IPS-20b (cell line): ENCODE measurements around the gene CLSTN3.

Experiments
- H3K27ac ChIP-seq: one replicate; pipeline ENCODE4 v1.5.1; 2013; ENCODE audit warnings: low read length
- H3K27me3 ChIP-seq: 2 replicates; pipeline ENCODE4 v1.6.1; 2013; ENCODE audit warnings: mild to moderate bottlenecking, low read length, inconsistent platforms; ENCODE audit not compliant: insufficient read depth
- H3K36me3 ChIP-seq: 2 replicates; pipeline ENCODE4 v1.6.1; 2013; ENCODE audit warnings: low read depth, mild to moderate bottlenecking, inconsistent platforms, low read length, moderate library complexity; ENCODE audit not compliant: insufficient read depth
- H3K4me1 ChIP-seq: 2 replicates; pipeline ENCODE4 v1.6.1; 2013; ENCODE audit warnings: mild to moderate bottlenecking, control low read depth, inconsistent platforms, low read length, moderate library complexity; ENCODE audit not compliant: insufficient read depth
- H3K4me3 ChIP-seq: 2 replicates; pipeline ENCODE4 v1.5.1; 2013; ENCODE audit warnings: mild to moderate bottlenecking, low read length, inconsistent platforms
- H3K9ac ChIP-seq: 2 replicates; pipeline ENCODE4 v1.6.1; 2013; ENCODE audit warnings: low read depth, mild to moderate bottlenecking, inconsistent platforms, low read length, moderate library complexity
- H3K9me3 ChIP-seq: 2 replicates; pipeline ENCODE4 v1.6.1; 2013; ENCODE audit warnings: mild to moderate bottlenecking, low read depth, low read length, inconsistent platforms; ENCODE audit not compliant: insufficient read depth

CLSTN3 gene

DNA sequence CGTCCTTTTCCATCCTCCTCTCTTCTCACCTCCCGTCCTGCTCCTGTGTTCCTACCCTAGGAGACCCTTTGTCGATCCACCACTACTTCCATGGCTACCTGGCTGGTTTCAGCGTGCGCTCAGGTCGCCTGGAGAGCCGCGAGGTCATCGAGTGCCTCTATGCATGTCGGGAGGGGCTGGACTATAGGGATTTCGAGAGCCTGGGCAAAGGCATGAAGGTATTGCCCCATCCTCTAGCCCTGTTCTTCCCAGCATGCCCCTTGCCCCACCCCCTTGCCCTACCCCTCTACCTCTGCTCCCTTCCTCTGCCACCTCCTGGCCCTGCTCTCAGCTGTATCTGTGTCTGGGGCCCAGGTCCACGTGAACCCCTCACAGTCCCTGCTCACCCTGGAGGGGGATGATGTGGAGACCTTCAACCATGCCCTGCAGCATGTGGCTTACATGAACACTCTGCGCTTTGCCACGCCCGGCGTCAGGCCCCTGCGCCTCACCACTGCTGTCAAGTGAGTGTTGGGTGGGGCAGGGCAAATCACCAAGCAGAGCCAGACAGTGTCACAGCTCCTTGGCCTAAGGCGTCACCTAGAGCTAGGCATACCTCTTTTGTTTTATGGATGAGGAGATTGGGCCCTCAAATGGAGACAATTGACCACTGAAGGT is 12.8 kb downstream of the CLSTN3 start:
- Histone ChIP-seq H3K4me1 (no peaks in the 10 kb centered on the region), H3K27ac (no peak overlapping the region), H3K9ac (no peak overlapping the region)

DNA sequence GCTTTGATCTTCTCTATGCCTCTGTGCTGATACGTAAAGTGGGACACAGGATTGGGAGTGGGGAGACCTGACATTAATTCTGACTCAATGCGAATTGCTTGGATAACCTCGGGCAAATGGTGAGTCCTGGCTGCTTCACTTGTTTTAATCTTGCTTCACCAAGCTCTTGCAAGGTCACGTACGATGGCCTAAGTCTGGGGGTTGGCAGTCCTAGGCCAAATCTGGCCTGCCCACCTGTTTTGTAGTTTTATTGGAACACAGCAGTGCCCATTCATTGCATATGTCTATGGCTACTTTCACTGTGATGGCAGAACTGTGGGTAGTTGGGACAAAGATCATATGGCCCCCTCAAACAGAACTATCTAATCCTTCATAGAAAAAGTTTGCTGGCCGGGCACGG is 13.4 kb downstream of the CLSTN3 start:
- Histone ChIP-seq H3K27ac (no peak overlapping the region), H3K27me3 (no peaks in the 10 kb centered on the region), H3K9ac (no peak overlapping the region), H3K36me3 (peaks cover 28% of the 10 kb centered on the region), H3K4me1 (no peaks in the 10 kb centered on the region), H3K9me3 (no peaks in the 10 kb centered on the region), H3K4me3 (no peak overlapping the region)

More for the DNA sequence above, 12.8 kb downstream of the CLSTN3 start:
- Histone ChIP-seq H3K36me3 (peaks cover 31% of the 10 kb centered on the region), H3K9me3 (no peaks in the 10 kb centered on the region), H3K4me3 (no peak overlapping the region), H3K27me3 (no peaks in the 10 kb centered on the region)

DNA sequence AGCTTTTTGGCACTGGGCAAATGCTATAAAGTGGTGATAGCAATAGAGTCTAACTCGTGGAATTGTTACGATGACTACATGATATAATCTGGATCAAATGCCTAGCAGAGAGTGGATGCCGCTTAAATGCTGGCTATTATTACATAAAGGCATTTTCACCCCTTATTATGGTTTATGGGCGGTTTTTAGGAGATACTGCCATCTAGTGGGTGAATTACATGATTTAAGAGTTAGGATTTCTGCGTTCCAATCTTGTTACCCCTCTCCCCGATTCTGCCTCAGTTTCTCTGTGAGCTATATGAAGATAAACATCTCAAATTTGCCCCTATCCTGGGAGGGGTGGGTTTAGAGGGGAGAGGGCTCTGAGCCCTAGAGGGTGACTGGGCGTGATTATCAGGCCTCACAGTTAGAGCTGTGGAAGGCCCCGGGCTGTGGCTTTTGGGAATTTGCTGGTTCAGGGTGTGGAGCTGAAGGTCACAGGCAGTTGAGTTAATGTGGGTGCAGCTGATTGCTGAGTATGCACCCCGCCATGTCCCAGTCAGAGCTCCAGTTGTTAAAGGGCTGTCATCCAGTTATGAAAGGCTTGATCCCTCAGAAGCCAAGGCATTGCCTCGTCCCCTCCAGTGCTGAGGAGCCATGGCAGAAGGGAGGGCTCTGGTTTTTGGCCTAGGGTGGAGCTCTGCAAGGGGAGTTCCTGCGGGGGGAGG is 14.4 kb downstream of the CLSTN3 start:
- Histone ChIP-seq H3K9me3 (no peaks in the 10 kb centered on the region), H3K4me3 (no peak overlapping the region), H3K9ac (no peak overlapping the region), H3K4me1 (no peaks in the 10 kb centered on the region), H3K36me3 (peaks cover 38% of the 10 kb centered on the region), H3K27ac (no peak overlapping the region), H3K27me3 (no peaks in the 10 kb centered on the region)

DNA sequence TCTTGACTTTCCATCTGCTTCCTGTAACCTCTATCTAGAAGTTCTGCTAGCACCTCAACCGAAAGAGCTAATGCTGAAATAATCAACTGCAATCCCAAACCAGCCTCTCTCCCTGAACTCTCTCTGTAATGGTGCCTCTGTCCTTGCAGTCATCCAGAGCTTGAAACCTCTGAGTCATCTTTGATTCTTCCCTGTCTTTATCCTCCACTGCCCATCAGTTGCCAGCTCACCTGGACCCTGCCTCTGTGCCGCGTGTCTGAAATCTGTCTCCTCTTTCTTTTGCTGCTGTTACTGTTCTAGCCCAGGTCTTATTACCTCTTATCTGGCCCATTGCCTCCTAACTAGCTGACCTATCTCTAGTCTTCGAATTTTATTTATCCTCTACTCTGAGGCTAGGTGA is 15.5 kb downstream of the CLSTN3 start:
- Histone ChIP-seq H3K4me1 (no peaks in the 10 kb centered on the region), H3K27ac (no peak overlapping the region), H3K27me3 (no peaks in the 10 kb centered on the region), H3K9ac (no peak overlapping the region), H3K4me3 (no peak overlapping the region), H3K9me3 (no peaks in the 10 kb centered on the region), H3K36me3 (peaks cover 49% of the 10 kb centered on the region)

DNA sequence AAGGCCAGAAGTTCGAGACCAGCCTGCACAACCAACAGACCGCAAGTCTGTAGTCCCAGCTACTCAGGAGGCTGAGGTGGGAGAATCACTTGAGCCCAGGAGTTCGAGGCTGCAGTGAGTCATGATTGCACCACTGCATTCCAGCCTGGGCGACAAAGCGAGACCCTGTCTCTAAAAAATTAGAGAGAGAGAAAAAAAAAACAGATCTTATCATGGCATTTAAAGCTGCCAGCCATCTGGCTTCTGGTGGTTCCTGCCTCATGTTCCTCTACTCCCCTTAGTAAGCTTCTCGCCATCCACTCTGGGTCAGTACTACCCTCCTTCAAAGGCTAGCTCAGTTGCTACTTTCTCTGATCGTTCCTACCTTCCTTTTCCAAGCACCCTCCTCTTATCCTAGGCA is 16.1 kb downstream of the CLSTN3 start:
- no peak overlapping the region for H3K4me3 ChIP-seq
- H3K9ac ChIP-seq, result no peak overlapping the region
- no peaks in the 10 kb centered on the region for H3K27me3 ChIP-seq
- H3K4me1 ChIP-seq, result no peaks in the 10 kb centered on the region
- no peaks in the 10 kb centered on the region for H3K9me3 ChIP-seq
- peaks cover 53% of the 10 kb centered on the region for H3K36me3 ChIP-seq
- no peak overlapping the region for H3K27ac ChIP-seq

DNA sequence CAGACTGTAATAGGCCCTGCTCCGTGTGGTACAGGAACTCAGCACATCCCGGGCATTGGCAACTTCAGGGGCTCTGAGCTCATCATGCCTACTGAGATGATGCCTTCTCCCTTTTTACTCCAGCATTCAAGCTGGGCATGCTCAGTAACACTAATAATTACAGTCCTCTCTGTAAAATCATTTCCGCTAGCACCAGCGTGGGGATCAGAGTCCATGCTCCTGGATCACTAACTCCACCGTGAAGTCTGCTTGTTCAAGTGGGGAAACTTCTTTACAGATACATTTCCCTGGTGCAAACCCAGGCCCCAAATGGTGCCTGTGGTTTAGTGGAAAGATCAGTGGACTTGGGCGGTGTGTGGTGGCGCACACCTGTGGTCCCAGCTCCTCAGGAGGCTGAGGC is 16.7 kb downstream of the CLSTN3 start:
- H3K27me3 ChIP-seq, result no peaks in the 10 kb centered on the region
- H3K4me3 ChIP-seq, result no peak overlapping the region
- H3K4me1 ChIP-seq, result no peaks in the 10 kb centered on the region
- no peak overlapping the region for H3K9ac ChIP-seq
- H3K27ac ChIP-seq, result no peak overlapping the region
- H3K36me3 ChIP-seq, result peaks cover 49% of the 10 kb centered on the region
- H3K9me3 ChIP-seq, result no peaks in the 10 kb centered on the region

DNA sequence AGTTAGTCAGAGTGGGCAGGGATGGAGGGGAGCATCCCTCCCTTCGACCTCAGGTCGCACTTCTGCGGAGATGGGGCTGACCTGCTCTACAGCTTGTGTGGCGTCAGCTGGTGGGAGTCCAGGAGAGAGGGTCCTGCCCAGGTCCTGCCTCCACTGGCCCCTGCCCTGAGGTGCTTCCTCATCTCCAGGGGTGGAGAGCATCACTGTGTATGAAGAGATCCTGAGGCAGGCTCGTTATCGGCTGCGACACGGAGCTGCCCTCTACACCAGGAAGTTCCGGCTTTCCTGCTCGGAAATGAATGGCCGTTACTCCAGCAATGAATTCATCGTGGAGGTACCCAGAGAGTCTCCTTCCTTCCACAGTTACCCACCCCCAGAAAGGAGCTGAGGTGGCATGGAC is 20.2 kb downstream of the CLSTN3 start:
- Histone ChIP-seq H3K27ac (no peak overlapping the region), H3K9ac (no peak overlapping the region), H3K9me3 (no peaks in the 10 kb centered on the region), H3K27me3 (no peaks in the 10 kb centered on the region), H3K36me3 (peaks cover 58% of the 10 kb centered on the region), H3K4me1 (no peaks in the 10 kb centered on the region), H3K4me3 (no peak overlapping the region)

DNA sequence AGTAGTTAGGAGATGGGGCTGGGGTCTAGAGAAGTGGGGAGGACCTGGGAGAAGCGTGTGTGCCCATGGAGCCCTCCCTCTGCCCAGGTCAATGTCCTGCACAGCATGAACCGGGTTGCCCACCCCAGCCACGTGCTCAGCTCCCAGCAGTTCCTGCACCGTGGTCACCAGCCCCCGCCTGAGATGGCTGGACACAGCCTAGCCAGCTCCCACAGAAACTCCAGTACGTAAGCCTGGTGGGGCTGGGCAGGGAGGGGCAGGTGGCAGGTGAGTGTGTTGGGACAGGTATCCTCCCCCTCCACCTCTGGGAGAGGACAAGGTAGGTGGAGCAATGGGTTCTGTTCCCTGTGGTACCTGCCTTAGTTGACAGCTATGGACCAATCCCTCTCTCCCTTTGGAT is 20.7 kb downstream of the CLSTN3 start:
- H3K36me3 ChIP-seq, result peaks cover 62% of the 10 kb centered on the region
- H3K27ac ChIP-seq, result no peak overlapping the region
- H3K27me3 ChIP-seq, result no peaks in the 10 kb centered on the region

DNA sequence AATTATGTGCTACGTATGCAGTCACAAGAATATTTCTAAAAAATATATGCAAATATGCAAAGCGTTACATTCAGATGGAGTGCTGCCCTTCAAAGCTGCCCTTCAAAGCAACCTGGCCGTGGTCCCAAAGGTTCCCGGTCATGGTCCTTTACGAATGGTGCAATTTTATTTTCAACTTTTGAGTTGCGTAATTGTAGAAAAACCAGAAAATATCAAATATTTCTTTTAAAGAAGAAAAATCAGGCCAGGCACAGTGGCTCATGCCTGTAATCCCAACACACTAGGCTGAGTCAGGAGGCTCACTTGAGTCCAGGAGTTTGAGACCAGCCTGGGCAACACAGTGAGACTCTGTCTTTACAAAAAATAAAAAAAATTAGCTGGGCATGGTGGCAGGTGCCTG is 21.4 kb downstream of the CLSTN3 start:
- no peaks in the 10 kb centered on the region for H3K27me3 ChIP-seq
- peaks cover 59% of the 10 kb centered on the region for H3K36me3 ChIP-seq
- no peaks in the 10 kb centered on the region for H3K9me3 ChIP-seq
- H3K27ac ChIP-seq, result no peak overlapping the region
- H3K9ac ChIP-seq, result no peak overlapping the region
- H3K4me1 ChIP-seq, result no peaks in the 10 kb centered on the region
- H3K4me3 ChIP-seq, result no peak overlapping the region

More for the DNA sequence above, 20.7 kb downstream of the CLSTN3 start:
- Histone ChIP-seq H3K4me3 (no peak overlapping the region), H3K9ac (no peak overlapping the region), H3K4me1 (no peaks in the 10 kb centered on the region), H3K9me3 (no peaks in the 10 kb centered on the region)

DNA sequence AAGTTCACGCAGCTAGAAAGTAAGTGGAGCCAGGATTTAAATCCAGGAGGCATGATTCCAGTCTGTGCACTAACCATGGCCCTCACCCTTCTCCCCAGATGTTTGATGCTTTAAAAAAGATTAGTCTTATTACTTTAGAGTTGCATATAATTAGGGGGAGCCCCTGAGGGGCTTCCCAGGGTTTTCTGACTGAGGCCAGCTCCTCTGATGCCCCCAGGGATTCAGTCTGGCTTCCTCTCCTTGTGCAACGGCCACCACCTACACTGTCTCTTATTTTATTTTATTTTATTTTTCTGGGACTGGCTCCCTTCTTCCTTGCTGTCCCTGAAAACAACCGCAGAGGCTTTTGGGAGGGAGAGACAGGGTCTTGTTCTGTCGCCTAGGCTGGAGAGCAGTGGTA is 22.6 kb downstream of the CLSTN3 start:
- H3K4me1 ChIP-seq, result no peaks in the 10 kb centered on the region
- H3K27me3 ChIP-seq, result no peaks in the 10 kb centered on the region
- no peak overlapping the region for H3K4me3 ChIP-seq
- H3K9me3 ChIP-seq, result no peaks in the 10 kb centered on the region
- H3K36me3 ChIP-seq, result peaks cover 53% of the 10 kb centered on the region
- H3K9ac ChIP-seq, result no peak overlapping the region
- no peak overlapping the region for H3K27ac ChIP-seq

DNA sequence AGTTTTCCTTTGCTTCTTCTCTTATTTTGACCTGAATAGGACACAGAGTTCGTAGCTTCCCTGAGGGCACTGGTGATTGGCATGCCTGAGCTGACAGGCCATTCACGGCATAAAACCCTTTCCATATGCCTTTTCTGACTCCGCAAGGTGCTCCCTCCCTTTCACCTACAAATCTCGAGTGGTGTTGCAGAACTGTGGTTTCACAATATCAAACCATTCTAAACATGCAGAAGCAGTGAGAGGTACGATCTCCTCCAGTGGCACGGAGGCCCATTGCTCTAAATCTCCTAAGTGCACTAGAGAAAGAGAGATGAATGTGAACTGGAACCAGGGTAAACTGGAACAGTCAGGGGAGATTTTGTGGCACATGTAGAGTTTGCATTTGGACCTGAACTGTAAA is 23.9 kb downstream of the CLSTN3 start:
- Histone ChIP-seq H3K9me3 (no peaks in the 10 kb centered on the region), H3K36me3 (peaks cover 45% of the 10 kb centered on the region), H3K27me3 (no peaks in the 10 kb centered on the region), H3K9ac (no peak overlapping the region), H3K4me3 (no peak overlapping the region), H3K4me1 (no peaks in the 10 kb centered on the region), H3K27ac (no peak overlapping the region)

DNA sequence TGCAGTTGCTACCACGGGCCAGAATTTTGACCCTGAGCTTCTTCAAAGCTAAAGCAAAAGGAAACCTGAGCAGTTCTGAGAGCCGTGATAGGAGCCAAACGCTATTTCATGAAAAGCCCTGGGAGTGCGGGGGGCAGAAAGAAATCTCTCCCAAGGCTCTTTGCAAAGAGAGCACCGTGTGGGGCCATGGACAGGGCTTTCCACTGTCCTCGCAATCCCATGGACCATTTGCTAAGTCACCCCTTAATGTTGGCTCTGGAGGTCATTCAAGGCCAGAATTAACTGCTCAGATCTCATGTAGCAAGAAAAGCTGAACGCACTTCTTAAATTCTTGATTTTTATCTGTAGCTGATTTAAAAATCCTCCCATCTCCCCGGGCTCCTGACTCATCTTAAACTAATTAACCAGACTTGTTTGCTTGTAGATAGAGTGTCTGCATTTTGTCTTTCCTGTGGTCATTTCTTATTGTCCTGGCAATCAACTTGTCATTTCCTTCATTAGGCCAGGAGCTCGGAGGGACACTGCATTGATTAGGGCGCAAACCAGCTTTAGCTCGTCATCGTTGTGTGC is 24.8 kb downstream of the CLSTN3 start:
- H3K27me3 ChIP-seq, result no peaks in the 10 kb centered on the region
- H3K27ac ChIP-seq, result no peak overlapping the region
- no peak overlapping the region for H3K4me3 ChIP-seq
- no peak overlapping the region for H3K9ac ChIP-seq
- H3K36me3 ChIP-seq, result peaks cover 35% of the 10 kb centered on the region
- H3K9me3 ChIP-seq, result no peaks in the 10 kb centered on the region
- H3K4me1 ChIP-seq, result no peaks in the 10 kb centered on the region
